Thyroid gland (tissue), 4 donors: ENCODE measurements around the gene RNF141.

Experiments
- CTCF ChIP-seq, 6 experiments: fragments of 200-600 bp in 3 of 6; fragments of 450-650 bp in 3 of 6; sonication (generic) in 3 of 6; IDR thresholded peaks; one replicate each; pipeline ENCODE4 v1.5.1; 2016 to 2019; ENCODE audit warnings: antibody characterized with exemption in 6 of 6, mild to moderate bottlenecking in 2 of 6, inconsistent platforms in 1 of 6, moderate library complexity in 1 of 6
- POLR2A ChIP-seq, 2 donors: fragments of 450-650 bp; IDR thresholded peaks; one replicate each; pipeline ENCODE4 v1.6.1; 2017; ENCODE audit warnings: antibody characterized with exemption in 2 of 2, mild to moderate bottlenecking in 2 of 2, moderate library complexity in 1 of 2

DNA sequence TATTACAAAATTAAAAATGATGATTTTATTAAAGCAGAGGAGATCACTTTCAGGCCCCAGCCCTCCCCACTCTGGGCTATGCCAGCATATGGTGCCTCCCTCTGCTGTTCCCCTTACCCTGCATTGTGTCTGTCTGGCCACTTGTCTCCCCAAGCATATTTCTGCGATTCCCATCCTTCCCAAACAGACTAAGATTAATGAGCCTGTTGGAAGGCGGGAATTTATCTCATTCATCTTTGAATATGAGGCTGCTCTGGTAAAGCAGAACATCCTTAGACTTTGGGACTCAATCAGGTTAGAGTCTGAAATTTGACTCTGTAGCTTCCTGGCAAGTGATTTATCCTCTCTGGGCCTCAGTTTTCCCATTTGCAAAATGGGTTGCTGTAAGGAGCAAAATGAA lies 60.2 kb downstream of the RNF141 start:
- no peak for TF ChIP-seq CTCF (IDR thresholded peaks at IDR 0.05)
- TF ChIP-seq POLR2A (IDR thresholded peaks at IDR 0.05) = no peak
